Fibroblast of pulmonary artery (primary cell): Measurements from ENCODE around the gene AXIN1.

Experiments used
- DNase-seq: peaks from one replicate; pipeline ENCODE4 v3.0.0-alpha.2; 2010; ENCODE audit warnings: low read depth
- H3K4me3 ChIP-seq: replicated peaks from 2 replicates; pipeline ENCODE4 v1.5.1; 2011; ENCODE audit warnings: low read depth, mild to moderate bottlenecking, control low read depth, low read length, moderate library complexity
- TF ChIP-seq, protein P1 (sequence below): IDR thresholded peaks from 2 replicates; pipeline ENCODE4 v1.5.1; 2011; ENCODE audit warnings: mild to moderate bottlenecking, control low read depth, low read length, inconsistent platforms; ENCODE audit errors: missing control alignments

AXIN1 gene

DNA sequence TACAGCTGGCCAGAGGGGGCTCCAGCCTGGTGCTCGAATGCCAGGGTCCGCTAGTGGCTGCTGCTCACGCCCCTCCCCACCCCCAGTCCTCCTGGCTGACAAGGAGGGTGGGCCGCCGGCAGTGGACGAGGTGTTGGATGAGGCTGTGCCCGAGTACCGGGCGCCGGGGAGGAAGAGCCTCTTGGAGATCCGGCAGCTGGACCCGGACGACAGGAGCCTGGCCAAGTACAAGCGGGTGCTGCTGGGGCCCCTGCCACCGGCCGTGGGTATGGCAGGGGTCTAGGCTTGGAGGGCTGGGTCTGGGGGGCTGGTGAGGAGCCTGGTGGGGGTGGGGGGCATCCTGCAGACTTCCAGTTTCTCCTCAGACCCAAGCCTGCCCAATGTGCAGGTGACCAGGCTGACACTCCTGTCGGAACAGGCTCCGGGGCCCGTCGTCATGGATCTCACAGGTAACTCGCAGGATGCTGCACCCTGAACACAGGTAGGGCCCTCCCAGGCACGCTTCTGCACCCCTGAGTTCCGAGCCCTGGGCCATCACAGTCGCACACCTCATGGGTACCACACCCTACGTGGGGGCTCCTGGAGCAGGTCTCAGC is 70.8 kb downstream of the AXIN1 start:
- no peak overlapping the region for H3K4me3 ChIP-seq
- TF ChIP-seq, protein P1, sequence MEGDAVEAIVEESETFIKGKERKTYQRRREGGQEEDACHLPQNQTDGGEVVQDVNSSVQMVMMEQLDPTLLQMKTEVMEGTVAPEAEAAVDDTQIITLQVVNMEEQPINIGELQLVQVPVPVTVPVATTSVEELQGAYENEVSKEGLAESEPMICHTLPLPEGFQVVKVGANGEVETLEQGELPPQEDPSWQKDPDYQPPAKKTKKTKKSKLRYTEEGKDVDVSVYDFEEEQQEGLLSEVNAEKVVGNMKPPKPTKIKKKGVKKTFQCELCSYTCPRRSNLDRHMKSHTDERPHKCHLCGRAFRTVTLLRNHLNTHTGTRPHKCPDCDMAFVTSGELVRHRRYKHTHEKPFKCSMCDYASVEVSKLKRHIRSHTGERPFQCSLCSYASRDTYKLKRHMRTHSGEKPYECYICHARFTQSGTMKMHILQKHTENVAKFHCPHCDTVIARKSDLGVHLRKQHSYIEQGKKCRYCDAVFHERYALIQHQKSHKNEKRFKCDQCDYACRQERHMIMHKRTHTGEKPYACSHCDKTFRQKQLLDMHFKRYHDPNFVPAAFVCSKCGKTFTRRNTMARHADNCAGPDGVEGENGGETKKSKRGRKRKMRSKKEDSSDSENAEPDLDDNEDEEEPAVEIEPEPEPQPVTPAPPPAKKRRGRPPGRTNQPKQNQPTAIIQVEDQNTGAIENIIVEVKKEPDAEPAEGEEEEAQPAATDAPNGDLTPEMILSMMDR, result no peak
- DNase-seq, result no peak

DNA sequence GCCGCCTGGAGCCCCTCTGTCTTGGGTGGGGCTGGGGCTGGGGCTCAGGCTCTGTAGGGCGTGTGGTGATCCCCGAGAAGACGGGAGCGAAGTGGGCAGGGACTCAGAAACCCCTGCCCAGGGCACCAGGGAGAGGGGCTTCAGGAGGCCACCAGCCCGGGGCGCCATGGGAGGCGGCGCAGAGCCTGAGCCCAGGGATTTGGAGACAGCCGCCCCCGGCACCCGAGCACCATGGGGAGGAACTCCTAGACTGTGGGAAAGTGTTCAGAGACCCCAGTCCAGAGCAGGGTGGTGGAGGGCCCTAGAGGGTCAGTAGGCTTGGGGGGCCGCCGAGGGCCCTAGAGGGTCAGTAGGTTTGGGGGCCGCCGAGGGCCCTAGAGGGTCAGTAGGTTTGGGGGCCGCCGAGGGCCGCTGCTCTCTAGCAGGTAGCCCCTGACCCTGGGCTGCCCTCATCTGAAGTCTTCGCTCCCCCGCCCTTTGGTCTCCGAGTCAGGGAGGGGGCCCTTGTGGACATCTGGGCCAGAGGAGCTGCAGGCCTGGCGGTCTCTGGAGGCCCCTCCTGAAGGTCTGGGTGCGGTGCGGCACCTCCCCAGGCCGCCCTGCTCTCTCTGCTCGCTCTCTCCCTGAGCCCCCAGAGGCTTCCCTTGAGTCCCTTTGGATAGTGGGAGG is 71.4 kb downstream of the AXIN1 start:
- TF ChIP-seq, protein P1, result no peak
- no peak for DNase-seq
- H3K4me3 ChIP-seq, result peak overlapping the region; percentile 19

DNA sequence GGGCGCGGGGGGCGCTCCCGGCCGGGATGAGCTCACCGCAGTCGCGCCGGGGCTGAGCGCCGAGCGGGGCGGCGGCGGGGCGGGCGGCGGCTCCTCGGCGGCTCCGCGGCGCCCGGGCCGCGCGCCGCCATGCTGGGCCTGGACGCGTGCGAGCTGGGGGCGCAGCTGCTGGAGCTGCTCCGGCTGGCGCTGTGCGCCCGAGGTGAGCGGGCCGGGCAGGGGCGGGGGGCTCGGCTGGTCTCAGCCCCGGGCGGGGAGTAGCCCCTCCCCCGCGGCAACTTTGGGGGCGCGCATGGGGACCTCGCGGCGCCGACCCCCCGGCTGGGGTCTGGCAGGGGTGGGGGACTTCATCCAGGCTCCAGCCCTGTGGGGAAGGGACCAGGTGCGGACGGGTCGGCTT is 72.0 kb downstream of the AXIN1 start, which contains the start of gene ARHGDIG:
Gene ARHGDIG, plus strand, starts transcription at position 40 of the 400 bp plus-strand sequence. Its CDS starts 90 bp downstream, at position 130.
- no peak for DNase-seq
- peak within 1 kb of the TSS; percentile 19 for H3K4me3 ChIP-seq
- TF ChIP-seq, protein P1, result no peak

DNA sequence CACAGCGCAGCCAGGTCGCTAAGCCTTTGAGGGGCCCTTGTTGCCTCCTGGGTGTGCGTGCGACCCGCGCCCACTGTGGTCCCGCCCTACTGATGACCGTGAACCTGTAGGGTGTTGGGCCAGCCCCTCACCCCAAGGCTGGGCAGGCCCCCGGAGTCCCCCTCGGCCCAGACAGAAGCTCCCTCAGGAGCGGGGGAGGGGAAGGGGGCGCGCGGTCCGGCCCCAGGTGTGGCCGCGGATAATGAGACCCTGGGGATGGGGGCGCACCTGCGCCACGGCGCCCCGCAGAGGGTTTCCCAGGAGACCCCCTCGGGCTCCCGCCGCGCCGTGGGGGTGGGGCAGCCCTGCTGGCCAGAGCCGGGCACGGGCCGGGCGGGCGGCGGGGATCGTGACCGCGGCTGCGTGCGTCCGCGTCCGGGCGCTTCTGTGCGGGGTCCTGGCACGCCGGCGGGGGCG is 72.5 kb downstream of the AXIN1 start:
- TF ChIP-seq, protein P1, result no peak
- DNase-seq, result no peak
- H3K4me3 ChIP-seq, result no peak overlapping the region

DNA sequence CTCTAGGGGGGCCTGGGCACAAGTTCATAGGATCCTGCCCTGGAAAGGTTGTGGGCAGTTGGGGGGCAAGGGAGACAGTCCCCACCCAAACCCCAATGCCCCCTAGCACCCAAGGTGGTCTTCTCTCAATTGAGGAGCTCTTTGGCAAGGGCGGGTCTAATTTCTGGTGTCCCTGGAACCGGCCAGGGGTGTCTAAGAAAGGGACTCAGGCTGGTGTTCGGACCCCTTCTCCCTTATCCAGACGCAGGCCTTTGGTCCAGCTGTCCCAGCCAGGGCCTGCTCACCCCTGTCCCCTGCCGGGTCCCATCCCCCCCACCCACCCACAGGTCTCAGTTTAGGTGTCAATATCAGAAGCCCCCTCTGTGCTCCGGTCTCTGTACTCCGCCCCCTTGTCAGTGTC is 73.0 kb downstream of the AXIN1 start:
- TF ChIP-seq, protein P1, result no peak
- H3K4me3 ChIP-seq, result no peak overlapping the region
- DNase-seq, result no peak

DNA sequence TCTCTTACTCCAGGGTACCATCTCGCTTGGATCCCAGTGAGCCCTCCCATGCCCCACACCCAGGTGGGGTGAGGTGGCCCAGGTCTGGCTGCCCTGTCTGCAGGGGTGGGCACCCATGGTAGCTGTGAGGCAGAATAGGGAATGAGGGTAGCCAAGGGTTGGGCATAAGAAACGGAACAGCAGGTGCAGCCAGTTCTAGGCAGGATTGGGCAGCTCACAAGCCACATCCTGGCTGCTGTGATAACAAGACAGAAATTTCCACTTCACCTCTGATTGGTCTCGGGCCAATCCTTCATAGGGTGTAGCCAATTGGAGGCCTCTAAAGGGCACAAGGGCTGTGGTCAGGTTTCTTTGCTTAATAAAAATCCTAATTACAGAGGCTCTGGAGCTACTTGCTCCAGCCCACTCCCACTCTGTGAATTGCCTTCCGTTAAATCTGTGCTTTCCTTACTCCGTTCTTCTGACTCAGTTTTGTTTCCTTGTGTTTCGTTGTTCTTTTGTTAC is 73.6 kb downstream of the AXIN1 start:
- no peak overlapping the region for H3K4me3 ChIP-seq
- TF ChIP-seq, protein P1, result no peak
- peak; percentile 55 for DNase-seq
